Left lung (tissue), 10 donors: ENCODE measurements around the gene MAP2K4. TPM values are rescaled to one million over a fixed set of nuclear protein-coding genes. Genes with fewer than 3 reads are reported as not detected.

Source experiments
- ATAC-seq: fragments of 200-7000 bp; cut with Tn5 transposase; one replicate; pipeline ENCODE4 v1.9.1; 2020; ENCODE audit warnings: moderate library complexity
- DNase-seq, 4 donors: peaks; one replicate each; pipeline ENCODE4 v3.0.0-alpha.2; 2013 to 2020
- H3K27ac ChIP-seq, 2 donors: fragments of 200-600 bp; sonication (generic) in 1 of 2; one replicate each; pipeline versions ENCODE4 v1.5.0 to v1.8.0; 2020 to 2021
- H3K27me3 ChIP-seq, 2 donors: fragments of 200-600 bp; sonication (generic) in 1 of 2; one replicate each; pipeline versions ENCODE4 v1.5.0 to v1.8.0; 2020 to 2021
- H3K36me3 ChIP-seq, 2 donors: fragments of 200-600 bp; sonication (generic) in 1 of 2; one replicate each; pipeline versions ENCODE4 v1.5.0 to v1.8.0; 2020 to 2021
- H3K4me1 ChIP-seq, 2 donors: fragments of 200-600 bp; one replicate each; pipeline ENCODE4 v1.8.0; 2021
- H3K4me3 ChIP-seq, 2 donors: fragments of 200-600 bp; sonication (generic) in 1 of 2; one replicate each; pipeline versions ENCODE4 v1.5.0 to v1.8.0; 2020 to 2021; ENCODE audit warnings: mild to moderate bottlenecking in 1 of 2
- H3K9me3 ChIP-seq, 2 donors: fragments of 200-600 bp; sonication (generic) in 1 of 2; one replicate each; pipeline versions ENCODE4 v1.5.0 to v1.8.0; 2020 to 2021
- CTCF ChIP-seq, 2 donors: fragments of 200-600 bp; sonication (generic) in 1 of 2; IDR thresholded peaks; one replicate each; pipeline versions ENCODE4 v1.5.0 to v1.8.0; 2021; ENCODE audit warnings: antibody characterized with exemption in 2 of 2
- intact Hi-C, 2 donors: fragments of 100-400 bp; cut with DNase I; formaldehyde crosslinking; loops; one replicate each; pipeline versions ENCODE4 v1.11.2 to v1.14.2; 2022
- polyA plus RNA-seq, 6 donors: library from polyadenylated mRNA; unstranded; fragments of 120-200 nt; gene quantifications; one replicate each; pipeline ENCODE4 v1.2.1, GENCODE V29; 2013; ENCODE audit not compliant: insufficient read length in 6 of 6
- total RNA-seq, 2 donors: library from RNA; stranded (reverse); fragmentation: NEBNext Ultra II Directional; extraction: Animal tissue kit (Norgen Biotek cat#: 25700); gene quantifications; one replicate each; pipeline ENCODE4 v1.2.1, GENCODE V29; 2021
- donor health status: DM: no; HTN: yes; CAD: no.
- donor health status: DM: no; HTN: no; CAD: no.

The MAP2K4 gene
- total and polyA plus RNA-seq, 8 donors: 29.4 to 36.7 (median 34.1) TPM

- H3K27me3 ChIP-seq: no peaks in the 10 kb centered on the region
- H3K9me3 ChIP-seq: no peaks in the 10 kb centered on the region
- TF ChIP-seq CTCF (IDR thresholded peaks at IDR 0.05): no peak
- intact Hi-C loops: no loop called here
- no peak overlapping the region for H3K27ac ChIP-seq
- peaks cover 0 to 8% of the 10 kb centered on the region in 2 donors for H3K36me3 ChIP-seq
- DNase-seq (no peak), ATAC-seq (no peak)
- peaks cover 0 to 3% of the 10 kb centered on the region in 2 donors for H3K4me1 ChIP-seq
- no peak overlapping the region for H3K4me3 ChIP-seq
These were observed 69.2 kb downstream of the MAP2K4 start for GRCh38 chr17:12089809-12090384.

- Histone ChIP-seq H3K27ac (no peak overlapping the region), H3K9me3 (no peaks in the 10 kb centered on the region), H3K27me3 (no peaks in the 10 kb centered on the region), H3K36me3 (peaks cover 0 to 20% of the 10 kb centered on the region in 2 donors), H3K4me3 (no peak overlapping the region), H3K4me1 (peaks cover 0 to 1% of the 10 kb centered on the region in 2 donors)
- no peak for TF ChIP-seq CTCF (IDR thresholded peaks at IDR 0.05)
- DNase-seq (no peak), ATAC-seq (no peak)
- intact Hi-C loops: no loop called here
These were observed 73.7 kb downstream of the MAP2K4 start for GRCh38 chr17:12094336-12094735.

- no peaks in the 10 kb centered on the region for H3K27me3 ChIP-seq
- no peaks in the 10 kb centered on the region for H3K4me1 ChIP-seq
- DNase-seq: no peak
- no peaks in the 10 kb centered on the region for H3K9me3 ChIP-seq
- peaks cover 0 to 20% of the 10 kb centered on the region in 2 donors for H3K36me3 ChIP-seq
- H3K27ac ChIP-seq: no peak overlapping the region
- no peak for TF ChIP-seq CTCF (IDR thresholded peaks at IDR 0.05)
- no peak overlapping the region for H3K4me3 ChIP-seq
- intact Hi-C loops: no loop called here
- ATAC-seq: no peak
These were observed 74.8 kb downstream of the MAP2K4 start for GRCh38 chr17:12095522-12095921.

- DNase-seq: no peak
- no peak for TF ChIP-seq CTCF (IDR thresholded peaks at IDR 0.05)
- intact Hi-C loops: no loop called here
- Histone ChIP-seq H3K9me3 (no peaks in the 10 kb centered on the region), H3K4me3 (no peak overlapping the region), H3K27me3 (no peaks in the 10 kb centered on the region), H3K36me3 (peaks cover 0 to 12% of the 10 kb centered on the region in 2 donors), H3K27ac (no peak overlapping the region), H3K4me1 (no peaks in the 10 kb centered on the region)
- ATAC-seq: no peak
These were observed 76.6 kb downstream of the MAP2K4 start for GRCh38 chr17:12097326-12097725.

GRCh38 chr17:12098568-12098967, 77.9 kb downstream of the MAP2K4 start:
- no peak overlapping the region for H3K4me3 ChIP-seq
- H3K36me3 ChIP-seq: peaks cover 0 to 12% of the 10 kb centered on the region in 2 donors
- no peak for TF ChIP-seq CTCF (IDR thresholded peaks at IDR 0.05)
- DNase-seq (no peak), ATAC-seq (no peak)
- H3K27me3 ChIP-seq: no peaks in the 10 kb centered on the region
- H3K4me1 ChIP-seq: no peaks in the 10 kb centered on the region
- H3K27ac ChIP-seq: no peak overlapping the region
- intact Hi-C loops: no loop called here
- H3K9me3 ChIP-seq: no peaks in the 10 kb centered on the region
